Thyroid gland (tissue), 4 donors: ENCODE measurements around the gene ADD1. TPM values are rescaled to one million over a fixed set of nuclear protein-coding genes. Genes with fewer than 3 reads are reported as not detected.

Experiments
- DNase-seq, 2 donors: peaks; one replicate each; pipeline ENCODE4 v3.0.0-alpha.2; 2019
- H3K27ac ChIP-seq, 3 donors: fragments of 200-600 bp; sonication (generic); 1 replicate in 2 of 3; 2 replicates in 1 of 3; pipeline ENCODE4 v1.5.1; 2016 to 2019; ENCODE audit warnings: mild to moderate bottlenecking in 1 of 3, moderate library complexity in 1 of 3
- H3K27me3 ChIP-seq: fragments of 200-600 bp; sonication (generic); one replicate; pipeline ENCODE4 v1.5.1; 2019
- H3K36me3 ChIP-seq, 2 donors: fragments of 200-600 bp; sonication (generic); one replicate each; pipeline ENCODE4 v1.5.1; 2016 to 2019
- H3K4me1 ChIP-seq, 2 donors: fragments of 200-600 bp; sonication (generic); one replicate each; pipeline ENCODE4 v1.5.1; 2017 to 2019
- H3K4me3 ChIP-seq, 3 donors: fragments of 200-600 bp; sonication (generic); replicated peaks in 1 of 3; 1 replicate in 2 of 3; 2 replicates in 1 of 3; pipeline ENCODE4 v1.5.1; 2016; ENCODE audit warnings: mild to moderate bottlenecking in 1 of 3
- H3K9me3 ChIP-seq: fragments of 200-600 bp; sonication (generic); one replicate; pipeline ENCODE4 v1.5.1; 2017
- CTCF ChIP-seq, 6 experiments: fragments of 200-600 bp in 3 of 6; fragments of 450-650 bp in 3 of 6; sonication (generic) in 3 of 6; IDR thresholded peaks; one replicate each; pipeline ENCODE4 v1.5.1; 2016 to 2019; ENCODE audit warnings: antibody characterized with exemption in 6 of 6, mild to moderate bottlenecking in 2 of 6, inconsistent platforms in 1 of 6, moderate library complexity in 1 of 6
- POLR2A ChIP-seq, 2 donors: fragments of 450-650 bp; IDR thresholded peaks; one replicate each; pipeline ENCODE4 v1.6.1; 2017; ENCODE audit warnings: antibody characterized with exemption in 2 of 2, mild to moderate bottlenecking in 2 of 2, moderate library complexity in 1 of 2
- WGBS, 2 donors: methylation state at CpG; one replicate each; pipeline ENCODE4 v1.1.5; 2017; 5-methylcytosine and 5-hydroxymethylcytosine counted together
- intact Hi-C: fragments of 100-400 bp; cut with DNase I; formaldehyde crosslinking; loops from one replicate; pipeline ENCODE4 v1.15.1; 2023
- total RNA-seq, 4 donors: library from RNA; depleted of rRNA; stranded (reverse); fragments of >200 nt; gene quantifications; one replicate each; pipeline ENCODE4 v1.2.3, GENCODE V29; 2016

The ADD1 gene
- total RNA-seq, 4 donors from 2014 or later, result 190 to 222 (median 194) TPM

- Histone ChIP-seq H3K27ac (peak overlapping the region; percentile 31 to 81 (median 75)), H3K9me3 (no peaks in the 10 kb centered on the region), H3K27me3 (no peaks in the 10 kb centered on the region), H3K4me1 (peaks cover 72 to 83% of the 10 kb centered on the region in 2 donors), H3K4me3 (no peak overlapping the region), H3K36me3 (no peaks in the 10 kb centered on the region)
- DNase-seq, result peak; percentile 54 to 57
- 73 to 83% methylated on average over 10 to 11 of the region's 23 CpGs for WGBS, 2 donors
- TF ChIP-seq POLR2A (IDR thresholded peaks at IDR 0.05) (no peak), CTCF (IDR thresholded peaks at IDR 0.05) (no peak)
- intact Hi-C loops, result no loop called here
Observed at GRCh38 chr4:2799971-2800690, 43.5 kb upstream of the ADD1 start.

GRCh38 chr4:2800691-2801596 is 42.7 kb upstream of the ADD1 start:
- 27 to 41% methylated on average over 22 to 24 of the region's 29 CpGs for WGBS, 2 donors
- intact Hi-C loops, result no loop called here
- H3K27me3 ChIP-seq, result no peaks in the 10 kb centered on the region
- no peaks in the 10 kb centered on the region for H3K36me3 ChIP-seq
- H3K4me3 ChIP-seq, result no peak overlapping the region
- no peak for TF ChIP-seq CTCF (IDR thresholded peaks at IDR 0.05)
- TF ChIP-seq POLR2A (IDR thresholded peaks at IDR 0.05), result peak in 1 of 2 donors; percentile 9
- H3K4me1 ChIP-seq, result peaks cover 72 to 83% of the 10 kb centered on the region in 2 donors
- peak; percentile 67 to 85 for DNase-seq
- H3K9me3 ChIP-seq, result no peaks in the 10 kb centered on the region
- H3K27ac ChIP-seq, result peak overlapping the region; percentile 31 to 81 (median 75)

- Histone ChIP-seq H3K27ac (no peak overlapping the region), H3K27me3 (no peaks in the 10 kb centered on the region), H3K4me1 (peaks cover 73 to 82% of the 10 kb centered on the region in 2 donors), H3K9me3 (no peaks in the 10 kb centered on the region), H3K36me3 (no peaks in the 10 kb centered on the region), H3K4me3 (no peak overlapping the region)
- intact Hi-C loops, result no loop called here
- 94 to 95% methylated on average over 20 to 27 of the region's 27 CpGs for WGBS, 2 donors
- no peak for TF ChIP-seq POLR2A (IDR thresholded peaks at IDR 0.05)
- TF ChIP-seq CTCF (IDR thresholded peaks at IDR 0.05), result no peak
- DNase-seq, result no peak
Observed at GRCh38 chr4:2802618-2803531, 40.8 kb upstream of the ADD1 start.

GRCh38 chr4:2803624-2804448 is 39.8 kb upstream of the ADD1 start:
- no peaks in the 10 kb centered on the region for H3K9me3 ChIP-seq
- H3K4me3 ChIP-seq, result no peak overlapping the region
- WGBS, 2 donors, result 89 to 90% methylated on average over 16 to 20 of the region's 20 CpGs
- no peaks in the 10 kb centered on the region for H3K27me3 ChIP-seq
- H3K4me1 ChIP-seq, result peaks cover 64 to 78% of the 10 kb centered on the region in 2 donors
- H3K36me3 ChIP-seq, result no peaks in the 10 kb centered on the region
- TF ChIP-seq CTCF (IDR thresholded peaks at IDR 0.05), result no peak
- no peak for TF ChIP-seq POLR2A (IDR thresholded peaks at IDR 0.05)
- peak overlapping the region in 1 of 3 donors; percentile 46 for H3K27ac ChIP-seq
- intact Hi-C loops, result no loop called here
- DNase-seq, result peak; percentile 5 to 13
